GM21447 (cell line): ENCODE measurements around the gene LMO7.
"Not testable (repeated sequence)": the region's sequence is repeated elsewhere in the genome, so short reads cannot be mapped to it uniquely, and the experiment has no call there.

Source experiments
- ATAC-seq: cut with Tn5 transposase; IDR thresholded peaks from one replicate; pipeline ENCODE4 v1.9.1; 2021; ENCODE audit not compliant: unreplicated experiment

LMO7 gene

DNA sequence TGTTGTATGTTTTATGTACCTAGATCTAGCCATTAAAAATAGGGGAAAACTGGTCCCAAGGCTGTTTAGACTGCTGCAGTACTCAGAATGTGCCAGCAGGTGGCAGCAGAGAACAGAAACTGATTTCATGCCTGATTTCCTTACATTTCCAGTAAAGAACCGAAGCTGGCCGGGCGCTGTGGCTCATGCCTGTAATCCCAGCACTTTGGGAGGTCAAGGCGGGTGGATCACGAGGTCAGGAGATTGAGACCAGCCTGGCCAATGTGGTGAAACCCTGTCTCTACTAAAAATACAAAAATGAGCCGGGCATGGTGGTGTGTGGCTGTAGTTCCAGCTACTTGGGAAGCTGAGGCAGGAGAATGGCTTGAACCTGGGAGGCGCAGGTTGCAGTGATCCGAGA is 59.8 kb downstream of the LMO7 start:
- ATAC-seq: peak; percentile 77

DNA sequence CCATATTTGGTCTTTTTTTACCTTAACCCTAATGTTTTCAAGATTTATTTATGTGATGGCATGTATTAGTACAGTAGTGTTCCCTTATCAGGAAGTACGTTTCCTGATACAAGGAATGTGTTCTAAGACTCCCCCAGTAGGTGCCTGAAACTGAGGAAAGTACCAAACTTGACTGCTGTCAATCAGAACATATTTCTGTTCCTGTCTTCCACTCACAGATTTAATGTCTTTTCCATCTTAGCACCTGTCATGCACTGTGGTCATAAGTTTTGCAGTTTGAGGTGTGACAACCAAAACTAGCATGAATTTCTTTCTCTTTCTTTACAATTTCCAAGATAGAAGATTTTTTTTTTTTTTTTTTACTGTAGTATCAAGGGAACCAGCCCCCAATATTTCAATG is 62.9 kb downstream of the LMO7 start:
- no peak for ATAC-seq

DNA sequence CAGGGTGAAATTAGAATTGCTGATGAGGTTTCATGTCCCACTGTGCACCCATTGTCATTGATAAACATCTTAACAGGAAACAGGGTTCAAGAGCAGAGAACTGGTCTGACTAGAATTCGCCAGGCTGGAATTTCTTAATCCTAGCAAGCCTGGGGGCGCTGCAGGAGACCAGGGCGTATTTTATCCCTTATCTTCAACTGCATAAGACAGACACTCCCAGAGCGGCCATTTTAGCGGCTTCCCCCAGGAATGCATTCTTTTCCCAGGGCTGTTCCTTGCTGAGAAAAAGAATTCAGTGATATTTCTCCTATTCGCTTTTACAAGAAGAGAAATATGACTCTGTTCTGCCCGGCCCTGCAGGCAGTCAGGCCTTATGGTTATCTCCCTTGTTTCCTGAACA is 63.6 kb downstream of the LMO7 start:
- not testable (repeated sequence) for ATAC-seq

DNA sequence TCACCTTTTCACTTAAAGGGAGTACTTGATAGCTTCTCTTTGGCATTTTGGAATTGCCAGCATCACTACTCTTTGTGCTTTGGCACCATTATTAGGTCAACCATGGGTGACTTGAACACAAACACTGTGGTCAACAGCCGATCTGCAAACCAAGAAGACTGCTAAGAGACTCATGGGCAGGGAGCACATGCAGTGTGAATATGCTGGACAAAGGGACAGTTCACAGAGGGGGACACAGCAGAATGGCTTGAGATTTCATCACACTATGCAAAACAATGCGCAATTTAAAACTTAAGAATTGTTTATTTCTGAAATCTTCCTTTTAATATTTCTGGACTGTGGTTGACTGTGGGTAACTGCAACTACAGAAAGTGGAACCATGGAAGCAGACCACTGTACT is 64.4 kb downstream of the LMO7 start:
- ATAC-seq: no peak

DNA sequence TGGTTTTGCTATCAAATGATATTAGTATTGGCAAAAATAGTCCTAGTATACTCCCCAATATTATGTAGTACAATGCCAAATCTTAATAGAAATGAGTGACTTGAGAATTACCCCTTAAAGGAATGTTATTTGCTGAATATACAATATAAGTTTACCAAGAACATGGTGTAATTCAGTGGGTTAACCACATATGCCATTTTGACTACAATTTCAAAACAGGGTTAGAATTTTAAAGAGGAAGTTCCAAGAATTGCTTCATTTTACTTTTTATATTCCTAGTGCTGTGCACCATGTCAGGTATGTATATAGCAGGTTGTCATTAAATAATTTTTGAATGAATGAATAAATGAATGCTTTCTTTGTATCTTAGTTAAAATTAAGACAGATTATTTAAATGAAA is 66.3 kb downstream of the LMO7 start:
- no peak for ATAC-seq

DNA sequence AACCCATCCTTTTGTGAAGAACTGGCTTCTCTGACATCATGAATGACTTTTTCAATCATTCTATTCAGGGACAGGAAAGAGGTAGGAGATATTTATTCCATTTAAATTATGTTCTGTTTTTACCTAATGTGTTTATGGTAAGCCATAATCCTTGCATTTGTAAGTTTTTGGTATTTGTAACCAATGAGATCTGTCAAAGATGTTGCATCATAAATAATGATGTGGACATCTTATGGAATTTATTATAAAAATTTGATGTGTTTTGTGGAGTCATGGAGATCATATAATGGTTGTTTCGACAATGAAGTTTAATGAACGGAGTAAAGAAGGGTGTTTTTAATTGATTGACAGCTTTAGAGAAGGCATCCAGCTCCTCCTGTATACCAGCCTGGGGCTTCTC is 67.6 kb downstream of the LMO7 start:
- no peak for ATAC-seq

DNA sequence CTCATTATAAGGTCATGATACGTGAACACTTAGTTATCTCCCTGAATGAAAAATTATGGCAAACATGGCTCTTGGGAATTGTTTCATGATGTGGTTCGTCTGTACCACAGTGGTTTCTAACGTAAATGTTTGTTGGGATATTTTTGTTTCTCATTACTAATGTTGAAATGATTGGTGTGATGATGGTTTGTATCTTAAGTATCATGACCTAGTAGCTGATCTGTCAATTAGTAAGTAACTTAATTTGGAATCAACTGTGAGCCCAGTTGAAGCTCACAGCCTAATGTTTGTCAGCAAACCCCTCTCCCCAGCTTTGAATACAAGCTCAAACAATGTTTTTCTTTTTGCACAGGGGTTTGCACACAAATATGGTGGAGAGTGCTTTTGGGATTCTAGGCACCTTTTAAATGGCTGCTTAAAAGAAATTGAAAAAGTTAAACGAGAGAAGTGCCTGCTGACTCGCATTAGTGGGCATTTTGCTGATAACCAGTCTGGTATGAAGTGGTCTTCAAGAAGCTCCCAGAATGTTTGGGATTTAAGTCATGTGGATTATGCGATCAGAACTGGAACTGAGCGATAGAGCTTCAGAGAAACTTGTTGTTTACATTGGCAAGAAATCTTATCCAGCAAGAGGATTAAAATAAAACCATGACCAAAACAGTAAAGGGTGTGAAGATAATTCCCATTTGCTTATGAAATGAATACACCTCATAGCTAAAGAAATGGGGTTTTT is 68.2 kb downstream of the LMO7 start:
- no peak for ATAC-seq

DNA sequence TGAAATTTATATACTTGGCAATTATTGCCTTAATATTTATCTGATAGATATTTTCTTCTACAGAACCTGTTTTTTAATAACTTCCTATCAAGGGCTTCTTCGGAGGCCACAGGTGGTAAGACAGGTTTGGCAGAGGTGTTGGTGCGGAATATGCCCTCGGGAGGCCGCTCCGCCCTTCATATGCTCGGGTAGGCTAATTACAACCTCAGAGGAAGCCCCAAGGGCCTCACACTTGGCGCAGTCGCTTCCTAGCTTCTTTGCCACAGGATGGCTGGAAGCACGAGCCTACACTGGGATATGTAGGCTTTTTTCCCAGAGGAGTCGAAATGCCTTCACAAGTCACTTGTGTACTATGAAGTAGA is 68.8 kb downstream of the LMO7 start:
- no peak for ATAC-seq

DNA sequence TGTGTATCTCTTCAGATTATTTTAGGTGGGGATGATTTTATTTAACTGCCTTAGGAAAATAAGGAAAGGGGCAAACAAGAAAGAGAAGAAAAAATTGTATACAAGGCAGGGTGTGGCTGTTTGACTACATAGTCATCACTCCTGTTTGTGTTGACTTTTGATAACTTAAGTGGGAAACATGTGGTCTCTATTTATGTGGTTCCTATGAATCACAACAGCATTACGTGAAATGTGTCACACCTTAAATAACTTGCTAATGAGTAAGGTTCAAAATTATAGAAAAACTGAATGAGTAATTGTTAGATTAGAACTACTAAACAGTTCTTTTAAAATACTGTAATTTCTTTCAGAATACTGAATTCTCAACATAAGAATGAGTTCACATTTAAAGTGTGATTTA is 69.3 kb downstream of the LMO7 start:
- no peak for ATAC-seq

DNA sequence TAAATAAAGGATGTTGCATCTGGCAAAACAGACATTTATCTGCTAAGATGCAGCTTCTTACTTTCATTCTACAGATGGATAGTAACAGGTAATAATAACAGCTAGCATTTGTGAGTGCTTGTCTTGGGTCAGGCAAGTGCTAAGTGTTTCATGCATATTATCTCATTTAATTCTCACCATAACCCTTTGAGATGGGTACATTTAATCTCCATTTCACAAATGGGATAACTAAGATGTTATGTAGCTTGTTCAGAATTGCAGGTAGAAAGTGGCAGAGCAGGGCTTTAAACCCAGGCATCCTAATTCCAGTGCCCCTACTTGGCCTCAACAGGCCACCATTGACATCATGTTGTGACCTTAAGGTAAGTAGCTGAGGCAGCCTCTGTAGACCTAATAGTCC is 69.8 kb downstream of the LMO7 start:
- ATAC-seq: no peak

DNA sequence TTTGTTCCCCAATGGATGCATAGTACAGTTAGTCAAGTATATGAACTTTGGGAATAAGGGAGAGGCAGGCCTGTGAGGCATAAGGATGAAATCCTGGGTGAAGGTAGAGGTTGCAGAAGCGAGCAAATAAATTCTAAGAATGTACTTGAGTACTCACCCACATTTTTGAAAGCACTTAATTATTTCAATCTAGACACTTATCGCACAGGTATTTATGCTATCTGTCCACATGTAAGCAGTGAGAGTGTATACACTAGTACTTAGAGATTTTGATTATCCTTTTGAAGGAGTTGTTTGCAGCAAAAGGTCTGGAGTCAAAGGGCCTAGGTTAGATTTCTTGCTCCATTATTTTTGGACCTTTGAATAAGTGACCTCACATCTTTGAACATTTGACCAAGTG is 77.7 kb downstream of the LMO7 start:
- no peak for ATAC-seq

DNA sequence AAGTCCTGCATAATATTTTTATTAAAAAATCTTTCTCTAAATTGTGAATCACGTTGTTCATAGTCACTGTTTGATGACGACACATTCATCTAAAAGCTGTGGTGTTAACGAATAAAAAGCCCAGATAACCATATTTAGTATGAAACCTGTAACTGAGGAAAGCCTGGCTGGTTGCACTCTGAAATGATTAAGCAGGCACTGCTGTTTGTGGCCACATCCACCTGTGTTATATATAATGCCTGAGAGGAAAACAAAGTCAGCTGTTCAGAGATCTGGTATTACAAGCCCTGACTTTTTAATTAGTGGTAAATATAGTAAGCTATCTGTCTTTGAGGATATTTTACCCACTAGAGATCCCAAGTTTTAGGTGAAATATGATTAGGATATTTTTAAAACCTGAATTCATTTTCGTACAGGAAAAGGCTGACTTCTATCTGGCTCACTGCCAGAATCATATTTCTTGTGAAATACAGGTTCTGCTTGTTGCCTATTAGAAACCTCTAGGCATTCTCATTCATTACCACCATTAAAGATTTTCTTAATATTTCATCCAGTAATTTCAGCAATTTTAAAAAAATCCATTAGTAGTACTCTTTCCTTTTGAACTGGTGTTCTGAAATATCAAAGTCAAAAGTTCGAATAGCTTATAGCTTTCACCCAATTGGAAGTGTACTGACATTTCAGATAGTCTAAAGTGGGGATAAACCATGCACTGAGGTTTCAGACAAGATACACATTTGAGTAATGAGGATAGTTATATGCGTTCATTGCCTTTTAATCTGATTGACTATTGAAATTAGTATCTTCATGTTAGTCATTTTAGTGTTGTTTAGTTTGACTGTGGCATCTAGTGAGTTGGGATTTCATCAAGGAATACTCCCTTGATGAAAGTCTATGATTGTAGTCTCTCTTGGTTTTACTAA is 79.7 kb downstream of the LMO7 start:
- ATAC-seq: peak; percentile 91

DNA sequence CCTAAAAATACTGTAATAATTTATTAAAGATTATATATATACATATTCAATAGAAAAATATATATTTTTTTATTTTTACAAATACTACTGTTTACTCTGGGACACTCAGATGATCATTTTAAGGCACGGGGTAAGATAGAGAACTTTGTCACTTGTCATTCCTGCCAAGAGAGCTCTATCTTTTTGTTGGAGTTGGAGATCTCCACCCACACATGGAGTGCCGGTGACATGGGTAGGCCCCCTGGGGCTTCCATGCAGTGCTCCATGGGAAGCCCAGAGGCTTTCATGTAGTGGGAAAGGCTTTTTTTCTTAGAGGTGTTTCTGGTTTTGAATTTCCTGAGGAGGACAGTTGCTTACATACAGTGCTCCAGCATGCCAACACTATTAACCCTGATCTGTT is 81.4 kb downstream of the LMO7 start:
- ATAC-seq: no peak

DNA sequence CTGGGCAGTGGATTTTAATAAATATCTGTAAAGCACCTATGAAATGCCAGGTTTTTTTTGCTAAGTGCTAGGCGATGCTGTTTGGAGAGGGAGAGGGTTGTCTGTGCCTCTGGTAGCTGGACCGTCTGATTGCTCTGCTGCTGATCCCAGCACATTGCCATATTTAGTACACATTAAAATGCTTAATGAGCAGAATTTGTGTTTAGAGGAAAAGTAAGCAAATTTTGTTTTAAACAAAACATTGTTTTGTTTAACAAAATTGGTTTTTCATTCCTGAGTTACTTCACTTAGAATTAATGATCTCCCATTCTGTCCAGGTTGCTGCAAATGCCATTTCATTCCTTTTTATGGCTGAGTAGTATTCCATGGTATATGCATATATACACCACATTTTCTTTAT is 85.2 kb downstream of the LMO7 start:
- no peak for ATAC-seq

DNA sequence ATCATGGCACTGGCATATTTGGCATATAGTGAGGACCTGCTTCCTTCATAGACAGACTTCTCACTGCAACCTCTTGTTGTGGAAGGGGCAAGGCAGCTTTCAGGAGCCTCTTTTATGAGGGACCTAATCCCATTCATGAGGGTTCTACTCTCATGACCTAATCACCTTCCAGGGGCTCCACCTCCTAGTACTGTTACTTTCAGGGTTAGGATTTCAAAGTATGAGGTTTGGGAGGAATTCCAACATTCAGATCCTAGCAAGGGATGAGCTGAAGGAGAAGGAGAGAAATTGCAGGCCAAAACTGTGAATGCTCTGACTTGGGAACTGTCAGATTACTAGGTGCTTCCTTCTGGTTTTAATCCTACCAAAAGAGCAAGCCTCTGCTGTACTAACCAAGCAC is 87.8 kb downstream of the LMO7 start:
- no peak for ATAC-seq

DNA sequence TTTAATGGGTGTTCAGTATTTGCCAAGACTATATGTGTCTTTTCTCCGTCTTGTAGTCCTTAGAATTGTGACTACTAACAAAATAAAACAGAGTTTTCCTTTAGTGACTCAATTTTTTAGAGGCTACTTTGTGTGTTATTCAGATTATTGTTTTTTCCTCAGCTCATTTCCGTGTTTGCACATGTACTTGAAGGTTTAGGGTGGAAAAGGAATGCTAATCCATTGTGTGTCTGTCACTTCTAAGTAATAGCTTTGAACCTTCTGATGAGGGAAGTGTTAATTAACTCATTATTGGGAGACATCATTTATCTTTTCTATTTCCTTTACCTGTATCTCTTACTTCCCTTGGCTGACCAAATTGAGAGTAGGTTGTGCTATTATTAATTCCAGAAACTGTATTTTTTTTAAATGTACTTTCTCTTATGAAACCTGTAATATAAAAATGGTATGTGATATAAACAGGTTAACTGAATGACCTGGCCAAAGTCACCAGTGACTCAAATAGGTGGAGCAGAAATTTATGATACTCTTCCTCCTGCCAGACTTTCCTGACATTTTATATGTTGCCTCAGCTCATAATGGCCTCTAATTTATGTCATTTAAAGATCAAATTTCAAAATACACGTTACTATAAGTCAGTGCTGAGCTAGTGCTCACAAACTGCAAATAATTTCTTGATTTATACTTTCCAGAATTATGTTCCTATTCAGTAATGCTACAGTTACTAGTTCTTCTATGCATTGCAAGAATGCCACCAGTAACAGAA is 88.8 kb downstream of the LMO7 start:
- ATAC-seq: no peak

DNA sequence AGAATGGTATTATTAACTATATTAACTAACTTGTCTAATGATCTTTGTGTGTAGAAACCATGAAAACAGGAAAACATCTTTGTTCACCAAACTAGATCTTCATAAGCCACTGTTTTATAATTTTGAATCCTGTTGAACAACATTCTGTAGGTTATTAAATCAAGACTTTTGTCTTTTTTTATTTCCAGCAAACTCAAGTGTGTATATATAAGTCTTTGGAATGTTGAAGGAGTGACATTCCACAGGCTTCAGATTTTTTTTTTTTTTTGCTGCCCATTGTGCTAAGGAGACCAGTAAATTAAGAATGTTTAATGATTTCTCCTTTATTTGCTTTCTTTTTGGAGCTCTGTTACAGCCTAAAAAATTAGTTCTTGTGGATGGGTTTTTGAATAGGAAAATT is 89.6 kb downstream of the LMO7 start:
- no peak for ATAC-seq

DNA sequence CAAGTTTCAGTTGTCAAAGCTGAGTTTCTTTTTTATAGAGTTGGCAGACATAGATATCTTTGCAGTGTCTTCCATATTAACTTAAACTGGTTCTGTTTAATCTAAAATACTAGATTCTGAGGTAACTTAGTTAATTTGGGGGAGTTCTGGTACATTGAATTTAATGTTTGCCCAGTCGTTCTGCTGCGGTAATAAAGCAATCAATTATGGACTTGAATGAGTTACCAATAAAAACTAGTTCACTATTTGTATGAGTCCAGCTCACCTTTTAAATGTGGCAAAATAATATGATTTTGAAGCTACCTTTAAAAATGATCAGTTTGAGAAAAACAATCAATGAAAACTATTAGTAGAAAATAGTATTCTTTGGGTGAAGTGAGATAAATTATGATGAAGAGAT is 90.2 kb downstream of the LMO7 start:
- ATAC-seq: no peak

DNA sequence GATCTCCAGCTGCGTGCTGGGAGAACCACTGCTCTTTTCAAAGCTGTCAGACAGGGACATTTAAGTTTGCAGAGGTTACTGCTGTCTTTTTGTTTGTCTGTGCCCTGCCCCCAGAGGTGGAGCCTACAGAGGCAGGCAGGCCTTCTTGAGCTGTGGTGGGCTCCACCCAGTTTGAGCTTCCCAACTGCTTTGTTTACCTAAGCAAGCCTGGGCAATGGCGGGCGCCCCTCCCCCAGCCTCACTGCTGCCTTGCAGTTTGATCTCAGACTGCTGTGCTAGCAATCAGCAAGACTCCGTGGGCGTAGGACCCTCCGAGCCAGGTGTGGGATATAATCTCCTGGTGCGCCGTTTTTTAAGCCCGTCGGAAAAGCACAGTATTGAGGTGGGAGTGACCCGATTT is 97.0 kb downstream of the LMO7 start:
- ATAC-seq: not testable (repeated sequence)

DNA sequence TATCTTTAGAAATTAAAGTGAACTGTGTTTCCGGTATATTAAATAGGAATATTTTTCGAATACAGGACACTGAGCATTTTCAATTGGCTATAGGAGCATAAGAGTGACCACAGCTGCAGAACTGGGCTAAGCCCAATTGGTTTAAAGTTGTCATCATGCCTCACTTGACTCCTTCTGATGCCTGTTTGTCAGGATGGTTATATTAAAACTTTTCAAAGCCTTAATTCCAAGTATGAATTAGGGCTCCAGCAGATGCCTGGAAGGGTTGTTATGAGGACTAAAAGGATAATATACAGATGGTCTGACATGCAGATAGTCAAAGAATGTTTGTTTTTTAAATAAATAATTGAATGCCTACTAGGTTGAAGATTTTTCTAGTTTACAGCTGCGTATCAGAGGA is 100.0 kb downstream of the LMO7 start:
- no peak for ATAC-seq

DNA sequence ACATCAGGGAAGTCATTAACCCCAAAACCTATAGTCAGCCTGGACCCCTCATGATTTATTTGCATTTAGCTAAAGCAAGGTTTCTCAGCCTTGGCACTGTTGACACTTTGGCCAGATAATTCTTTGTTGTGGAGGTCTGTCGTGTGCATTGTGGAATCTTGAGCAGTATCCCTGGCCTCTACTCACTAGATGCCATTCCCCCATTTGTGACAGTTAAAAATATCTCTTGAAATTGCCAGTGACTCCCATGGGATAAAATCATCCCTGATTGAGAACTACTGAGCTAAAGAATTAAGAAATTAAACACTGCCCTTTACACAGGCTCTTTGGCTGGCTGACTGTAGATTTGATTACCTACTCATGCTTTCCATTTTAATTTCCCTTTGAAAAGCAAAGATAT is 102.7 kb downstream of the LMO7 start:
- no peak for ATAC-seq
